Upper lobe of left lung (tissue), 4 donors: ENCODE measurements around the gene KRT81.

Experiments
- CTCF ChIP-seq, 6 experiments: fragments of 450-650 bp in 4 of 6; fragments of 200-600 bp in 2 of 6; sonication (generic) in 2 of 6; IDR thresholded peaks; one replicate each; pipeline ENCODE4 v1.5.1; 2016 to 2019; ENCODE audit warnings: antibody characterized with exemption in 6 of 6
- POLR2A ChIP-seq, 4 donors: fragments of 450-650 bp; IDR thresholded peaks; one replicate each; pipeline ENCODE4 v1.5.1; 2016 to 2017; ENCODE audit warnings: antibody characterized with exemption in 4 of 4, mild to moderate bottlenecking in 2 of 4

DNA sequence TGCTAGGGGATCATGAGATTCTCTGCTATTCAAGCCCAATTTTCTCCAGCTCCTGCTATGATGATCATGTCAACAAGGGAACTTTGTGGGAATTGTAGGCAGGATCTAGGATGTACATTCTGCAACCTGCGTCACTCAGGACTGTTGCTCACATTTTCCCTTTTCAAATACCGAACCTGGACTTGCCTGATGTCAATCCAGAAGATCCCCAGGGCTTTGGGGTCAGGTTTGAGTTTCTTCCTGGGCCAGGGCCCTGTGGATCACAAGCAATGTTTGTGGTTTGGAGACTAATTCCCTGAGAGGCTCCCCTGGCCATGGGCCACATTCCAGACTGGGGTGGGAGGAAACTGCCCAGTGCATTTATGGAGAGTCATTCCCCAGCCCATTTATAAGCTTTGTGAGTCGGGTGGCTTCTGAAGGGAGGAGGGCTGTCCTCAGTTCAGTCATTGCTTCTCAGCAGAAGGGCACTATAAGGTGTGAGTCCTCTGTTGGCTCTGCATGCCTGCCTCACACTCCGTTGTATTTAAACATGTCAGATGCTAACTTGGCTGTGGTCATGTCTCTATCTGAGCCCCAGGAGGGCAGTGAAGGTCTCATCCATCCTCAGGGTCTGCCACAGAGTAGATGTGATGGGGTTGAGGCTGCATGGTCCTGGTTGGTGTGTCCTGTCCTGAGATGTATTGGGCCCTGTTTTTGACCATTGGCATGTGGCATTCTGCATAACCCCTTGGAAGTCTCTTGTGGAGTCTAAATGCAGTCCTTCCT is 10.4 kb downstream of the KRT81 start:
- TF ChIP-seq CTCF (IDR thresholded peaks at IDR 0.05): no peak
- TF ChIP-seq POLR2A (IDR thresholded peaks at IDR 0.05): peak in 1 of 4 donors; percentile 24
